Measurements from ENCODE around the gene FGGY. TPM values are rescaled to one million over a fixed set of nuclear protein-coding genes. Genes with fewer than 3 reads are reported as not detected.

FGGY gene
- total RNA-seq, 1 experiment from 2014 or later: 14.6 TPM

DNA sequence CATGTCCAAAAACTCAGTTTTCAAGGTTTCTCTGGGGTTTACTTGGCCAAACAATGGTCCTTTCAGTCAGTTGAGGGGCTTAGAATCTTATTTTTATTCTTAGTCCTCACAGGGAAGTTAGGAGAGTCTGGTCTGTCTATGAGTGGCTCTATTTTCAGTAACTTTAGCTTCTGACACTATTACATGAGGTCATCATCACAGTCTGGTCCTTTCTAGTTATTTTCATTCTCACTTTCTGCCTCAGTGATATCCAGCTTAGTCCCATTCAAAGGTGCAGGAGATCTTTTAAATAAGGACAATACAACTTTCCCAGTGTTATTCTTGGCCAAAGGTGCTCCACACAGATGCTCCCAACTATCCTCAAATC, 30.0 kb upstream of the FGGY start:
- no peak overlapping the region for H3K4ac ChIP-seq (ENCODE audit: low read depth, low read length)

More for the DNA sequence above, 30.0 kb upstream of the FGGY start:
- Histone ChIP-seq H3K27me3 (ENCODE audit: insufficient read depth, low read length) (no peaks in the 10 kb centered on the region), H3K27ac (ENCODE audit: insufficient read length, low read depth, low read length) (no peak overlapping the region), H3T11ph (ENCODE audit: low read length) (no peak overlapping the region), H3K79me1 (ENCODE audit: insufficient read depth, low read depth, low read length, poor library complexity, severe bottlenecking) (no peaks in the 10 kb centered on the region), H3K79me2 (ENCODE audit: insufficient read depth, low read length) (no peaks in the 10 kb centered on the region), H2BK120ac (ENCODE audit: low read depth, low read length, poor library complexity, severe bottlenecking) (no peak overlapping the region), H2BK12ac (ENCODE audit: insufficient read length, low read depth, low read length) (no peak overlapping the region), H2AK5ac (ENCODE audit: insufficient read length, low read length) (no peak overlapping the region), H3K4me1 (ENCODE audit: insufficient read depth, low read length) (peaks cover 1% of the 10 kb centered on the region; the same call in 1 of the 2 replicates), H2AFZ (ENCODE audit: low read length) (no peak overlapping the region), H3K56ac (ENCODE audit: insufficient read length, low read depth, low read length) (no peak overlapping the region), H2BK5ac (ENCODE audit: insufficient read length, low read length) (no peak overlapping the region), H3K9me3 (ENCODE audit: control insufficient read depth, low read depth, low read length) (no peaks in the 10 kb centered on the region), H2BK15ac (ENCODE audit: low read depth, low read length) (no peak overlapping the region), H3K9ac (ENCODE audit: extremely low read depth, insufficient read length, low read length) (no peak overlapping the region), H3K14ac (ENCODE audit: insufficient read depth, low read length) (no peak overlapping the region), H3K23ac (ENCODE audit: insufficient read length, low read depth, low read length) (no peak overlapping the region), H3K23me2 (ENCODE audit: insufficient read length, low read depth, low read length, poor library complexity, severe bottlenecking) (no peaks in the 10 kb centered on the region), H3K4me2 (ENCODE audit: insufficient read depth, insufficient read length, low read length) (no peak overlapping the region), H4K91ac (ENCODE audit: insufficient read length, low read depth, low read length) (no peak overlapping the region), H2BK20ac (ENCODE audit: low read depth, low read length, poor library complexity, severe bottlenecking) (no peak overlapping the region), H4K8ac (replicated peaks; ENCODE audit: insufficient read length, low read depth, low read length) (no peak overlapping the region), H4K5ac (ENCODE audit: insufficient read length, low read depth, low read length) (no peak overlapping the region), H4K20me1 (ENCODE audit: control insufficient read depth, insufficient read depth, insufficient read length) (no peaks in the 10 kb centered on the region), H3K18ac (ENCODE audit: insufficient read length, low read depth, low read length) (no peak overlapping the region)
- Mint-ChIP-seq H3K4me1 (no peaks in the 10 kb centered on the region), H3K9me3 (peaks cover 0 to 3% of the 10 kb centered on the region in 2 experiments; a peak in 2 of 5 replicates), H3K27ac (no peak overlapping the region), H3K4me3 (no peak overlapping the region), H3K36me3 (ENCODE audit: insufficient read depth in 1 of 3, low read depth in 3 of 3) (peaks cover 0 to 2% (median 0%) of the 10 kb centered on the region in 3 experiments; a peak in 2 of 7 replicates), H3K27me3 (ENCODE audit: low read depth) (no peaks in the 10 kb centered on the region; the same call in 1 of the 2 replicates)
- DNase-seq: no peak
- TF ChIP-seq, protein P1, sequence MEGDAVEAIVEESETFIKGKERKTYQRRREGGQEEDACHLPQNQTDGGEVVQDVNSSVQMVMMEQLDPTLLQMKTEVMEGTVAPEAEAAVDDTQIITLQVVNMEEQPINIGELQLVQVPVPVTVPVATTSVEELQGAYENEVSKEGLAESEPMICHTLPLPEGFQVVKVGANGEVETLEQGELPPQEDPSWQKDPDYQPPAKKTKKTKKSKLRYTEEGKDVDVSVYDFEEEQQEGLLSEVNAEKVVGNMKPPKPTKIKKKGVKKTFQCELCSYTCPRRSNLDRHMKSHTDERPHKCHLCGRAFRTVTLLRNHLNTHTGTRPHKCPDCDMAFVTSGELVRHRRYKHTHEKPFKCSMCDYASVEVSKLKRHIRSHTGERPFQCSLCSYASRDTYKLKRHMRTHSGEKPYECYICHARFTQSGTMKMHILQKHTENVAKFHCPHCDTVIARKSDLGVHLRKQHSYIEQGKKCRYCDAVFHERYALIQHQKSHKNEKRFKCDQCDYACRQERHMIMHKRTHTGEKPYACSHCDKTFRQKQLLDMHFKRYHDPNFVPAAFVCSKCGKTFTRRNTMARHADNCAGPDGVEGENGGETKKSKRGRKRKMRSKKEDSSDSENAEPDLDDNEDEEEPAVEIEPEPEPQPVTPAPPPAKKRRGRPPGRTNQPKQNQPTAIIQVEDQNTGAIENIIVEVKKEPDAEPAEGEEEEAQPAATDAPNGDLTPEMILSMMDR (conservative IDR thresholded peaks at IDR 0.05): no peak
